Activated T-helper 9 cell treated with anti-CD3 and anti-CD28 coated beads, Interleukin-2, amount 50 U/mL, for 16 hours (primary cell): ENCODE data around the gene SLC30A7.
"Not testable (repeated sequence)": the region's sequence is repeated elsewhere in the genome, so short reads cannot be mapped to it uniquely, and the experiment has no call there.

Experiments
- DNase-seq: peaks from one replicate; pipeline ENCODE4 v3.0.0-alpha.2; 2020; ENCODE audit warnings: low read depth

Gene SLC30A7

GRCh38 chr1:100941580-100942216 lies 45.8 kb downstream of the SLC30A7 start:
- DNase-seq = no peak

- DNase-seq = no peak
Measured at GRCh38 chr1:100942304-100943046, 46.6 kb downstream of the SLC30A7 start.

GRCh38 chr1:100943533-100943932 lies 47.6 kb downstream of the SLC30A7 start:
- DNase-seq = no peak

GRCh38 chr1:100946064-100946463 lies 50.2 kb downstream of the SLC30A7 start:
- DNase-seq = not testable (repeated sequence)

GRCh38 chr1:100947816-100948215 lies 51.9 kb downstream of the SLC30A7 start:
- DNase-seq = not testable (repeated sequence)

GRCh38 chr1:100948721-100949405 lies 53.0 kb downstream of the SLC30A7 start:
- not testable (repeated sequence) for DNase-seq

GRCh38 chr1:100949515-100950158 lies 53.7 kb downstream of the SLC30A7 start:
- DNase-seq = peak; percentile 9

GRCh38 chr1:100950337-100950736 lies 54.4 kb downstream of the SLC30A7 start:
- no peak for DNase-seq

GRCh38 chr1:100950781-100951180 lies 54.9 kb downstream of the SLC30A7 start:
- no peak for DNase-seq

- DNase-seq = no peak
Measured at GRCh38 chr1:100952104-100952745, 56.3 kb downstream of the SLC30A7 start.

GRCh38 chr1:100952970-100953369 lies 57.1 kb downstream of the SLC30A7 start:
- not testable (repeated sequence) for DNase-seq

GRCh38 chr1:100953960-100954730 lies 58.3 kb downstream of the SLC30A7 start:
- no peak for DNase-seq

- DNase-seq = no peak
Measured at GRCh38 chr1:100955322-100955721, 59.4 kb downstream of the SLC30A7 start.

GRCh38 chr1:100959502-100960060 lies 63.7 kb downstream of the SLC30A7 start:
- no peak for DNase-seq

GRCh38 chr1:100960098-100960497 lies 64.2 kb downstream of the SLC30A7 start:
- no peak for DNase-seq

GRCh38 chr1:100968621-100969020 lies 72.7 kb downstream of the SLC30A7 start:
- DNase-seq = no peak

GRCh38 chr1:100969327-100969726 lies 73.4 kb downstream of the SLC30A7 start:
- DNase-seq = no peak

GRCh38 chr1:100971021-100971420 lies 75.1 kb downstream of the SLC30A7 start:
- DNase-seq = no peak

- DNase-seq = no peak
Measured at GRCh38 chr1:100972185-100972584, 76.3 kb downstream of the SLC30A7 start.

- no peak for DNase-seq
Measured at GRCh38 chr1:100976936-100977335, 81.0 kb downstream of the SLC30A7 start.

GRCh38 chr1:100979631-100980030 lies 83.7 kb downstream of the SLC30A7 start:
- no peak for DNase-seq
